OCI-LY1 (cell line): ENCODE results near the gene FRMD1.

Source experiments
- H2AFZ ChIP-seq: fragments of 200-600 bp; sonication (generic), shearing (Covaris generic); 2 replicates; pipeline ENCODE4 v1.6.0; 2014; ENCODE audit warnings: antibody characterized with exemption, mild to moderate bottlenecking, low read length
- H3F3A ChIP-seq: fragments of 200-600 bp; sonication (generic), shearing (Covaris generic); 2 replicates; pipeline ENCODE4 v1.6.0; 2014; ENCODE audit warnings: mild to moderate bottlenecking, antibody characterized with exemption, low read length, moderate library complexity; ENCODE audit not compliant: insufficient read depth
- H3K27ac ChIP-seq: fragments of 200-600 bp; sonication (generic); 2 replicates; pipeline ENCODE4 v1.5.1; 2014; ENCODE audit warnings: low read length, mixed run types, mild to moderate bottlenecking, low read depth; ENCODE audit not compliant: poor library complexity, severe bottlenecking
- H3K27me3 ChIP-seq: fragments of 200-600 bp; sonication (generic); 2 replicates; pipeline ENCODE4 v1.6.0; 2014; ENCODE audit warnings: antibody characterized with exemption, mild to moderate bottlenecking, low read length, moderate library complexity; ENCODE audit not compliant: insufficient read depth
- H3K36me3 ChIP-seq: fragments of 200-600 bp; sonication (generic); 2 replicates; pipeline ENCODE4 v1.6.1; 2014; ENCODE audit warnings: mild to moderate bottlenecking, antibody characterized with exemption, low read length, moderate library complexity, mixed read lengths; ENCODE audit not compliant: insufficient read depth
- H3K4me1 ChIP-seq: fragments of 200-600 bp; sonication (generic); 2 replicates; pipeline ENCODE4 v1.5.1; 2014; ENCODE audit warnings: mild to moderate bottlenecking, low read length, moderate library complexity; ENCODE audit not compliant: insufficient read depth, severe bottlenecking
- H3K4me2 ChIP-seq: fragments of 200-600 bp; sonication (generic), shearing (Covaris generic); 2 replicates; pipeline ENCODE4 v1.6.1; 2014; ENCODE audit warnings: low read length
- H3K4me3 ChIP-seq: fragments of 200-600 bp; sonication (generic); 2 replicates; pipeline ENCODE4 v1.5.1; 2014; ENCODE audit warnings: low read length, low read depth, mild to moderate bottlenecking, mixed read lengths; ENCODE audit not compliant: poor library complexity, severe bottlenecking
- H3K79me2 ChIP-seq: fragments of 200-600 bp; shearing (Covaris generic); 2 replicates; pipeline ENCODE4 v1.6.1; 2016; ENCODE audit warnings: mixed run types, low read length, mixed read lengths; ENCODE audit not compliant: insufficient read depth
- H3K9ac ChIP-seq: fragments of 200-600 bp; sonication (generic), shearing (Covaris generic); 2 replicates; pipeline ENCODE4 v1.6.1; 2014; ENCODE audit warnings: mild to moderate bottlenecking, low read length, mixed read lengths
- H3K9me2 ChIP-seq: fragments of 200-600 bp; sonication (generic), shearing (Covaris generic); 2 replicates; pipeline ENCODE4 v1.6.1; 2014; ENCODE audit warnings: low read depth, mild to moderate bottlenecking, low read length, mixed read lengths
- H3K9me3 ChIP-seq: fragments of 200-600 bp; shearing (Covaris generic); 2 replicates; pipeline ENCODE4 v1.6.1; 2014; ENCODE audit warnings: low read length, mixed read lengths
- H4K20me1 ChIP-seq: fragments of 200-600 bp; sonication (generic), shearing (Covaris generic); 2 replicates; pipeline ENCODE4 v1.6.0; 2016; ENCODE audit warnings: mild to moderate bottlenecking, low read length; ENCODE audit not compliant: insufficient read depth
- EZH2 ChIP-seq: fragments of 200-600 bp; sonication (generic), shearing (Covaris generic); IDR thresholded peaks from 2 replicates; pipeline ENCODE4 v1.8.0; 2017; ENCODE audit warnings: borderline replicate concordance, mixed run types, mild to moderate bottlenecking, antibody characterized with exemption, low read length, moderate library complexity, mixed read lengths
- TF ChIP-seq, protein P1 (sequence below): fragments of 200-600 bp; sonication (generic), shearing (Covaris generic); IDR thresholded peaks from 2 replicates; pipeline ENCODE4 v1.5.1; 2017; ENCODE audit warnings: mild to moderate bottlenecking, antibody characterized with exemption, low read length, moderate library complexity, mixed read lengths

The FRMD1 gene

DNA sequence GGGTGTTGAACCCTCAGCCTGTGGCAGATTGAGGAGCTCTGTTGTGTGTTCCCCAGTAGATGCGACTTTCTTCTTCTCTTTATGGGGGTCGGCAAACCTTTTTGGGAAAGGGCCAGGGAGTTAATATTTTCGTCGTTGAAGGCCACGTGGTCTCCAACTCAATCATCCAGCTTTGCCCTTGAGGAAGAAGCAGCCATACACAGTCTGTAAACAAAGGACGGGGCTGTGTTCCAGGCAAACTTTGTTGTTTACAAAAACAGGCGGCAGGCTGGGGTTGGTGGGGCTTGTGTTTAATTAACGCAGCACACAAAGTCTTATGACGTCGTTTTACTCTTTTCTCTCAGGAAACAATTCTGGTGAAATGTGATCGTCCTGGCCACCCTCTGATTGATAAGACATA is 61.4 kb downstream of the FRMD1 start:
- Histone ChIP-seq H3K4me1 (no peaks in the 10 kb centered on the region), H3K9ac (no peak overlapping the region), H3K27me3 (no peaks in the 10 kb centered on the region), H3K9me2 (no peaks in the 10 kb centered on the region), H3K9me3 (no peaks in the 10 kb centered on the region), H3K79me2 (no peaks in the 10 kb centered on the region), H4K20me1 (no peaks in the 10 kb centered on the region), H3K36me3 (no peaks in the 10 kb centered on the region), H3K4me2 (no peak overlapping the region), H3K4me3 (no peak overlapping the region), H3K27ac (no peak overlapping the region), H2AFZ (no peak overlapping the region), H3F3A (no peaks in the 10 kb centered on the region)
- TF ChIP-seq, protein P1, sequence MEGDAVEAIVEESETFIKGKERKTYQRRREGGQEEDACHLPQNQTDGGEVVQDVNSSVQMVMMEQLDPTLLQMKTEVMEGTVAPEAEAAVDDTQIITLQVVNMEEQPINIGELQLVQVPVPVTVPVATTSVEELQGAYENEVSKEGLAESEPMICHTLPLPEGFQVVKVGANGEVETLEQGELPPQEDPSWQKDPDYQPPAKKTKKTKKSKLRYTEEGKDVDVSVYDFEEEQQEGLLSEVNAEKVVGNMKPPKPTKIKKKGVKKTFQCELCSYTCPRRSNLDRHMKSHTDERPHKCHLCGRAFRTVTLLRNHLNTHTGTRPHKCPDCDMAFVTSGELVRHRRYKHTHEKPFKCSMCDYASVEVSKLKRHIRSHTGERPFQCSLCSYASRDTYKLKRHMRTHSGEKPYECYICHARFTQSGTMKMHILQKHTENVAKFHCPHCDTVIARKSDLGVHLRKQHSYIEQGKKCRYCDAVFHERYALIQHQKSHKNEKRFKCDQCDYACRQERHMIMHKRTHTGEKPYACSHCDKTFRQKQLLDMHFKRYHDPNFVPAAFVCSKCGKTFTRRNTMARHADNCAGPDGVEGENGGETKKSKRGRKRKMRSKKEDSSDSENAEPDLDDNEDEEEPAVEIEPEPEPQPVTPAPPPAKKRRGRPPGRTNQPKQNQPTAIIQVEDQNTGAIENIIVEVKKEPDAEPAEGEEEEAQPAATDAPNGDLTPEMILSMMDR: no peak
- no peak for TF ChIP-seq EZH2

DNA sequence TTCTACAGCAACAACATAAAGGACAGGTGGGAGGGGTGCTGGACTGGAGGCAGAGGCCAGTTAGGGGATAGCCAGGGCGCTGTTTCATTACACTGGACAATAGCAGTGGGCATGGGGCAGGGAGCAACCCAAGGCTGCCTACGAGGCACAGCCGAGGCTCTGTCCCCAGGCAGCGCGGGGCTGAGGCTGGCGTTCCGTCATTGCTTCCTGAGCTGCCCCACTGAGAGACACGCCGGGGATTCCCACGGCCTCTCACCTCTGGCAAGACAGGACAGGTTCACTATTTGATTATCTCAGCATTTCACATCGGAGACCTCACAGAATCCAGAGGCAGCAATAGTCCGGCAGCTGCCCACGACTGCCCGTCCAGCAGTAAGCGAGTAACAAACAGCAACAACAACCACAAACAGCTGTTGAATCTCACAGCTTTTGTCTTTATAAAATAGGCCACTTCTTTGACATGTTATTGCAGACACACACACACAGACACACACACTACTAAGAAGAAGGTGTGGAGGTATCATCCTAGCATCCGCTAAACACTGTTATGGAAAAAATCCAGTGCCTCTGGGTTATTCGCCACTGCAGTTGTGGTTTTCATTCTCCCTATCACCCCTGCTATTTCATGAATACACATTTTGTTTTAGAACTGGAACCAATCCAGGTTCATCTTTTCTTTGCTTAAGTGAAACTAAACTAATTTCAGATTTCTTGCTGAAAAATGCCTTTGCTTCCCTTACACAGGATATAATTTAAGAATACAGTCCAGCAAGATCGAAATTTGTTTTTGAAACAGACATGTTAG is 62.1 kb downstream of the FRMD1 start:
- no peaks in the 10 kb centered on the region for H4K20me1 ChIP-seq
- no peaks in the 10 kb centered on the region for H3K9me2 ChIP-seq
- H3K27ac ChIP-seq: no peak overlapping the region
- no peak overlapping the region for H3K4me2 ChIP-seq
- H3K4me1 ChIP-seq: no peaks in the 10 kb centered on the region
- no peak overlapping the region for H3K4me3 ChIP-seq
- H3K9ac ChIP-seq: no peak overlapping the region
- no peaks in the 10 kb centered on the region for H3F3A ChIP-seq
- no peak overlapping the region for H2AFZ ChIP-seq
- no peaks in the 10 kb centered on the region for H3K79me2 ChIP-seq
- no peak for TF ChIP-seq EZH2
- TF ChIP-seq, protein P1: no peak
- no peaks in the 10 kb centered on the region for H3K36me3 ChIP-seq
- H3K27me3 ChIP-seq: no peaks in the 10 kb centered on the region
- H3K9me3 ChIP-seq: no peaks in the 10 kb centered on the region; the same call in 1 of the 2 replicates

DNA sequence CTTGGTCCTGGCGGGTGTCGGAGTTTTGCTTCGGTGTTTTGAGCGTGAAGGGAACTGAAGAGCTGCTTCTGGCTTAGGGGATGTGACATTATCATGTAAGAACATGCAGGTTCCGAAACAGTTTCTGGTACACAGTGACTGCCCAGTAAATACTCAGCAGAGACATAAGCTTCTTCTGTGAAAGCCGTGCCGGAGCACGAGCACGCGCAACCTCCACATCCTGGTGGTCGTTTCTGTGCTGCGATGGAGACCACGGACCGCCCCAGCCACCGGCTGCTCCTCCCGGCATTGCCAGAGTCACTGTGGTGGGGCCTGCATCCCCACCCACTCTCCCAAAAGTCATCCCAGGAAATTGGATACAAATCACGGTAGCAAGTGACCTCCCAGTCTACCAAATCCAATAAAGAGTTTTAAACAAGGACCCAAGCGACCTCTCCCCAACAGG is 62.8 kb downstream of the FRMD1 start:
- Histone ChIP-seq H3K27me3 (no peaks in the 10 kb centered on the region), H4K20me1 (no peaks in the 10 kb centered on the region), H3F3A (no peaks in the 10 kb centered on the region), H3K9me3 (peaks cover 4% of the 10 kb centered on the region; the same call in 1 of the 2 replicates), H3K27ac (no peak overlapping the region), H3K4me2 (no peak overlapping the region), H2AFZ (no peak overlapping the region), H3K9ac (no peak overlapping the region), H3K4me1 (no peaks in the 10 kb centered on the region), H3K4me3 (no peak overlapping the region), H3K36me3 (no peaks in the 10 kb centered on the region), H3K9me2 (no peaks in the 10 kb centered on the region), H3K79me2 (no peaks in the 10 kb centered on the region)
- TF ChIP-seq EZH2: no peak
- TF ChIP-seq, protein P1: no peak
